ENCODE results near the gene BMERB1.
"Not testable (repeated sequence)": the region's sequence is repeated elsewhere in the genome, so short reads cannot be mapped to it uniquely, and the experiment has no call there.

BMERB1 gene

DNA sequence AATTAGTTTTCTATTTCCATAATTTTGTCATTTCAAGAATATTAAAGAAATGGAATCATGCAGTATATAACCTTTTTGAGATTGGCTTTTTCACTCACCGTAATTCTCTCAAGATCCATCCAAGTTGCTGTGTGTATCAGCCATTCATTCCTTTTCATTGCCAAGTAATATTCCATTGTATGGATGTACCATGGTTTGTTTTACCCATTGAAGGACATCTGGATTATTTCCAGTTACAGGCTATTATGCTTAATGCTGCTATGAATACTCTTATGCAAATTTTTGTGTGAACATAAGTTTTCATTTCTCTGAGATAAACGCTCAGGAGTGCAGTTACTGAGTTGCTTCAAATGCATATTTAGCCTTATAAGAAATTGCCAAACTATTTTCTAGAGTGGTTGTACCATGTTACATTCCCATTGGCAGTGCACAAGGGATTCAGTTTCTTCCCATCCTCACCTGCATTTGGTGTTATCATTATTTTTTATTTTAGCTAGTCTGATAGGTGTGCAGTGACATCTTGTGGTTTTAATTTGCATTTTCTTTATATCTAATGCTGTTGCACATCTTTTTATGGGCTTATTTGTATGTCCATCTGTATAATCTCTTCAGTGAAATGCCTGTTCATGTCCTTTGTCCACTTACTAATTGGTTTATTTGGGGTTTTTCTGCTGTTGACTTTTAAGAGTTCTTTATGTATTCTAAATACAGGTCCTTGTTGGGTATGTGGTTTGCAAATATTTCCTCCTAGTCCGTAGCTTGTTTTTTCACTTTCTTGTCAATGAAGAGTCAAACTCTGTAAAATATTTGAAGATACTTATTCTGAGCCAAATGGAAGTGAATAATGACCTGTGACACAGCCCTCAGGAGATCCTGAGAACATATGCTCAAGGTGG lies 32.7 kb downstream of the BMERB1 start:
- TF ChIP-seq ZNF274 (IDR thresholded peaks at IDR 0.05; ENCODE audit: low read depth, low read length): no peak
- H3K4me3 ChIP-seq (ENCODE audit: low read length): no peak overlapping the region

- not testable (repeated sequence) for H3K4me3 ChIP-seq (ENCODE audit: low read length)
These were observed 42.6 kb downstream of the BMERB1 start for GRCh38 chr16:15476971-15477370.

DNA sequence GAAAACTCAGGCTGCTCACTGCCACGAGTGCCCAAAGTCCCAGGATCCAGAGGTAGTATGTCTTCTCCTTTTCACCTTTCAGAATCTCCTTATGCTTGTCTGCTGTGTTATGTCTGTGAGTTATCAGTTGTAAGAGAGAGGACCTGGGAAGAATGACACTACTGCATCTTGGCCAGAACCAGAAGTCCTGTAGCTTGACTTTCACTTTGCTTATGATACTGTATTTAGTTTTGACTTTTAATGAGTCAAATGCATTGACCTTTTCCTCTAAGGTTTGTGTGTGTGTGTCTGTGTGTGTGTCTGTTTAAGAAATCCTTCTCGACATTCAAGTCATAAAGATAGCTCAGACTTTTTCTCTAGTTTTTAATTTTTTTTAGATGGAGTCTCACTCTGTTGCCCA lies 43.4 kb downstream of the BMERB1 start:
- no peak for TF ChIP-seq ZNF274 (IDR thresholded peaks at IDR 0.05; ENCODE audit: low read depth, low read length)
- no peak overlapping the region for H3K4me3 ChIP-seq (ENCODE audit: low read length)

GRCh38 chr16:15482068-15482747 lies 47.8 kb downstream of the BMERB1 start:
- no peak overlapping the region for H3K4me3 ChIP-seq (ENCODE audit: low read length)
- TF ChIP-seq ZNF274 (IDR thresholded peaks at IDR 0.05; ENCODE audit: low read depth, low read length): no peak

DNA sequence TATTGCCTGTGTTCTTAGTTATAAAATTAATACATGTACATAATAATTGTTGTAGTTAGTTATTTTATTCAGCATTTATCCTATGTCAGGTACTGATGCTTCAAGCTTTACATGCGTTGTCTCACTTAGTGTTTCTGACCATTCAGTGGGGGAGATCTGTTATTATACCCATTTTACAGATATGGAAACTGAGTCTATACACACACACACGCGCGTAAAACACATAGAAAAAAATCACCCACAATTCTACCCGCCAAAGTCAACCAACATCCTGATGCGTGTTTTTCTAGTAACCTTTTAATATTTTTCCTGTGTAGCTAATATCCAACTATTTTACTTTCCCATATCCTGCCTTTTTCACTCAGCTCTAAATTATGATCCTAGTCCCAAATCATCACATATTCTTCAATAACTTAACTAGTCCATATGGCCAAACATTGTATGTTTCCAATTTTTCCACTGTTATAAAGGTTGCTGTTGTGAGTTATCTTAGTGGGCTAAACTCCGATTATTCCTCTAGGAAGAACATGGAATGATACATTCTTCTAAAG lies 48.4 kb downstream of the BMERB1 start:
- H3K4me3 ChIP-seq (ENCODE audit: low read length): no peak overlapping the region
- TF ChIP-seq ZNF274 (IDR thresholded peaks at IDR 0.05; ENCODE audit: low read depth, low read length): no peak

GRCh38 chr16:15483857-15484256 lies 49.5 kb downstream of the BMERB1 start:
- TF ChIP-seq ZNF274 (IDR thresholded peaks at IDR 0.05; ENCODE audit: low read depth, low read length): no peak
- no peak overlapping the region for H3K4me3 ChIP-seq (ENCODE audit: low read length)

DNA sequence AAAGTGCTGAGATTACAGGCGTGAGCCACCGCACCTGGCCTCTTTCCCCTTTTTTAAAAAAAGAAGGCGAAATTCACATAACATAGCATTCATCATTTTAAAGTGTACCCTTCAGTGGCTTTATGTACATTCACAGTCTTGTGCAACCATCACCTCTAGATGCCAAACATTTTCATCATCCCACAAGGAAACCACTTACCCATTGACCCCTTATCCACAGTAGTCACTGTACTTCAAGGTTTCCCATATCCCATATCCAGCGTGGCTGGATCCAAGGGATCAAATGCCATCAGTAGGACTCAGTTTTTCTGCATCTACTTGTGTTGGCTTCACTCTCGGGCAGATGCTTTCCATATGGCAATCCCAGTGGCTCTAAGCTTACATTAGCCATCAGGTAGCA lies 50.3 kb downstream of the BMERB1 start:
- H3K4me3 ChIP-seq (ENCODE audit: low read length): no peak overlapping the region
- no peak for TF ChIP-seq ZNF274 (IDR thresholded peaks at IDR 0.05; ENCODE audit: low read depth, low read length)

DNA sequence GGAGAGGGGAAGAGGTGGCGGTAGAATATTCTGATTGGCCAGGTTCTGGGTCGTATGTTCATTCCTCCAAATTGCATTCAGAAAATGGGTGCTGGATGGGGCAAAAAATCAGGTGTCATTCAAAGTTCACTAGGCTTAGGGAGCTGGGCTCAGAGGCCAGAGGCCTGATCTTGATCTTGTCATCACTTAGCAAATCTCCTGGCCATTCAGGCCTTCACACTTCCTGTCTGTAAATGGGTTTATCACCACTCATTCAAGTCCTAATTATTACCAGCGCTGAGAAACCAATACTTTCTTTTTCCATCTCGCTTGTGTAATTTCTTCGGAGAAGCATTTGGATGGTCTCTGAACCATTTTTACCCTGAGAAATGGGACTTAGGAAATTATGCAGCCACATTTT lies 50.8 kb downstream of the BMERB1 start:
- H3K4me3 ChIP-seq (ENCODE audit: low read length): no peak overlapping the region
- no peak for TF ChIP-seq ZNF274 (IDR thresholded peaks at IDR 0.05; ENCODE audit: low read depth, low read length)

GRCh38 chr16:15486661-15487060 lies 52.3 kb downstream of the BMERB1 start:
- TF ChIP-seq ZNF274 (IDR thresholded peaks at IDR 0.05; ENCODE audit: low read depth, low read length): no peak
- H3K4me3 ChIP-seq (ENCODE audit: low read length): no peak overlapping the region

DNA sequence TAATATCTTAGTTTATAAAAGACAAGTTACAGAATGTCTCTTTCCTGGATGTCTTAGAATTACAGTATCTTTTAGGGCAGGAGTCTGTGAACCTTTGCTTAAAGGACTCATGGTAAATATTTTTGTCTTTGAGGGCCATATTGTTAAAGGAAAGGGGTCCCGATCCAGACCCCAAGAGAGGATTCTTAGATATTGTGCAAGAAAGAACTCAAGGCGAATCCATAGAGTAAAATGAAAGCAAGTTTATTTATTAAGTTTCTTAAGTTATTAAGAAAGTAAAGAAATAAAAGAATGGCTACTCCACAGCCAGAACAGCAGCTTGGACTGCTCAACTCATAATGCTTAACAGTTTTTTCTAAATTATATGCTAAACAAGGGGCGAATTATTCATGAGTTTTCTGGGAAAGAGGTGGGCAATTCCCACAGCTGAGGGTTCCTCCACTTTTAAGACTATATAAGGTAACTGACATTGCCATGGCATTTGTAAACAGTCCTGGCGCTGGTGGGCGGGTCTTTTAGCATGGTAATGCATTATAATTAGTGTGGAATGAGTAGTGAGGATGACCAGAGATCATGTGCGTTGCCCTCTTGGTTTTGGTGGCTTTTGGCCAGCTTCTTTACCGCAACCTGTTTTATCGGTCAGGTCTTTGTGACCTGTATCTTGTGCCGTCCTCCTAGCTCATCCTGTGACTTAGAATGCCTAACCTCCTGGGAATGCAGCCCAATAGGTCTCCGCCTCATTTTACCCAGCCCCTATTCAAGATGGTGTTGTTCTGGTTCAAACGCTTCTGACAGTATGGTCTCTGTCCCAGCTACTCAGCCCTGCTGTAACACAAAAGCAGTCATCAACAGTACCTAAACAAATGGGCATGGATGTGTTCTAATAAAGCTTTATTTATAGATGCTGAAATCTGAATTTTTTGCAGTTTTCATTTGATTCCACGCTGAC lies 53.2 kb downstream of the BMERB1 start:
- no peak overlapping the region for H3K4me3 ChIP-seq (ENCODE audit: low read length)
- TF ChIP-seq ZNF274 (IDR thresholded peaks at IDR 0.05; ENCODE audit: low read depth, low read length): no peak

DNA sequence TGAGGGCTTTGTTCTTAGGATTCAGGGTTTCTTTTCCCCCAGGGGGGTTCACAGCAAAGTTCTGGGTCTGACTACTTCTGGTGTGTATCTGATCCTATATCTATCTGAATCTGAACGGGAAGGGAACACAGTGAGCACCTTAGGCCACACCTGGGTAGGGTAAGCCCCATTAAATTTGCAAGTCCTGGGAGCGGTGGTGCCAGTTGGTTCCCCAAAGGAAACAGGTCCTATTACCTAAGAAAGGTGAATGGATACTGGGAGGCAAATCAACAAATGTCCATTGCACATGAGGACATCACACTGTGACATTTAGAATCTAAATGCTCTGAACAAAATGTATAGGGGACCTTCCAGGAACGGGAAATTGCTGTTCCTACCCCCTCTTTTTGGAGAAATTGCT lies 54.6 kb downstream of the BMERB1 start:
- H3K4me3 ChIP-seq (ENCODE audit: low read length): no peak overlapping the region
- no peak for TF ChIP-seq ZNF274 (IDR thresholded peaks at IDR 0.05; ENCODE audit: low read depth, low read length)

DNA sequence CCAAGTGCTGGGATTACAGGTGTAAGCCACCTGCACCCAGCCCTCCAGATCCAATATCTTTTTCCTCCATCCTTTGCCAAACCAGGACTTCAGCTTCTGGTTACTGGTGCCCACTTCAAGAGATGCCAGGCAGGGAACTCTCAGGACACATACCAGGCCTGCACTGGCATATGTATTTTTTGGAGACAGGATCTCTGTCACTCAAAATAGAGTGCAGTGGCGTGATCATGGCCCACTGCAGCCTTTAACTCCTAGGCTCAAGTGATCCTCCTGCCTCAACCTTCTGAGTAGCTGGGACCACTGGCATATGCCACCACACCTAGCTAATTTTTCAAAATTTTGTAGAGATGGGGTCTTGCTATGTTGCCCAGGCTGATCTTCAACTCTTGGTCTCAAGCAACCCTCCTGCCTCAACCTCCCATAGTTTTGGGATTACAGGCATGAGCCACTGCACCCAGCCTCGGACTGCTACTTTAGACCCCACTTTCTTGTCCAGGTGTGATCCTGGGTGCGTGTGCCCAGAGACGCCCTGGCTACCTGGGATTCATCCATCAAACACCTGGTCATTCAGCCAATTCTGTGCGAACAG lies 55.8 kb downstream of the BMERB1 start:
- no peak overlapping the region for H3K4me3 ChIP-seq (ENCODE audit: low read length)
- TF ChIP-seq ZNF274 (IDR thresholded peaks at IDR 0.05; ENCODE audit: low read depth, low read length): no peak

DNA sequence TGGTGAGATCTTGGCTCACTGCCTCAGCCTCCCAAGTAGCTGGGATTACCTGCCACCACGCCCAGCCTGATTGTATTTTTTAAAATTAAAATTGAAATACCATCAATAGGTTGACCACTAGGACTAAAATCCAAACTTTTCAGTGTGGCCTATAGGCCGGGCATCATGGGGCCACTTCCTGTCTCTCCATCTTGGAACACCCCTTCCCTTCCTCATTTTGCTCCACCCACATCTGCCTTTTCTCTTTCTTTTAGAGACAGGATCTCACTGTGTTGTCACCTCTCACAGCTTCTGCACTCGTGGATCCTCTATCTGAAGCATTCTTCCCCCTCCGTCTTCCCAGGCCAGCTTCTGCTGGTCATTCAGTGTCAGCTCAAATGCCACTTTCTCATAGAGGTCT lies 57.0 kb downstream of the BMERB1 start:
- H3K4me3 ChIP-seq (ENCODE audit: low read length): no peak overlapping the region
- no peak for TF ChIP-seq ZNF274 (IDR thresholded peaks at IDR 0.05; ENCODE audit: low read depth, low read length)
